Measurements from ENCODE around the gene TSC22D4. TPM values are rescaled to one million over a fixed set of nuclear protein-coding genes. Genes with fewer than 3 reads are reported as not detected.
A peak's percentile ranks its signal among the peaks of the same experiment; 100 is the strongest.
"Not testable (repeated sequence)": the region's sequence is repeated elsewhere in the genome, so short reads cannot be mapped to it uniquely, and the experiment has no call there.

Gene TSC22D4
- total RNA-seq, 4 donors from 2014 or later = 28.9 to 51.2 (median 40.6) TPM

GRCh38 chr7:100446040-100446439 lies 33.0 kb downstream of the TSC22D4 start:
- Histone ChIP-seq H3K4me1 (peaks cover 0 to 30% (median 10%) of the 10 kb centered on the region in 4 donors), H3K27me3 (no peaks in the 10 kb centered on the region), H3K9me3 (no peaks in the 10 kb centered on the region), H3K4me3 (no peak overlapping the region), H3K27ac (no peak overlapping the region), H3K36me3 (no peaks in the 10 kb centered on the region)
- DNase-seq = peak in 1 of 3 donors; percentile 7
- TF ChIP-seq, protein P1, sequence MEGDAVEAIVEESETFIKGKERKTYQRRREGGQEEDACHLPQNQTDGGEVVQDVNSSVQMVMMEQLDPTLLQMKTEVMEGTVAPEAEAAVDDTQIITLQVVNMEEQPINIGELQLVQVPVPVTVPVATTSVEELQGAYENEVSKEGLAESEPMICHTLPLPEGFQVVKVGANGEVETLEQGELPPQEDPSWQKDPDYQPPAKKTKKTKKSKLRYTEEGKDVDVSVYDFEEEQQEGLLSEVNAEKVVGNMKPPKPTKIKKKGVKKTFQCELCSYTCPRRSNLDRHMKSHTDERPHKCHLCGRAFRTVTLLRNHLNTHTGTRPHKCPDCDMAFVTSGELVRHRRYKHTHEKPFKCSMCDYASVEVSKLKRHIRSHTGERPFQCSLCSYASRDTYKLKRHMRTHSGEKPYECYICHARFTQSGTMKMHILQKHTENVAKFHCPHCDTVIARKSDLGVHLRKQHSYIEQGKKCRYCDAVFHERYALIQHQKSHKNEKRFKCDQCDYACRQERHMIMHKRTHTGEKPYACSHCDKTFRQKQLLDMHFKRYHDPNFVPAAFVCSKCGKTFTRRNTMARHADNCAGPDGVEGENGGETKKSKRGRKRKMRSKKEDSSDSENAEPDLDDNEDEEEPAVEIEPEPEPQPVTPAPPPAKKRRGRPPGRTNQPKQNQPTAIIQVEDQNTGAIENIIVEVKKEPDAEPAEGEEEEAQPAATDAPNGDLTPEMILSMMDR (IDR thresholded peaks at IDR 0.05) = no peak
- TF ChIP-seq POLR2A (IDR thresholded peaks at IDR 0.05) = no peak

DNA sequence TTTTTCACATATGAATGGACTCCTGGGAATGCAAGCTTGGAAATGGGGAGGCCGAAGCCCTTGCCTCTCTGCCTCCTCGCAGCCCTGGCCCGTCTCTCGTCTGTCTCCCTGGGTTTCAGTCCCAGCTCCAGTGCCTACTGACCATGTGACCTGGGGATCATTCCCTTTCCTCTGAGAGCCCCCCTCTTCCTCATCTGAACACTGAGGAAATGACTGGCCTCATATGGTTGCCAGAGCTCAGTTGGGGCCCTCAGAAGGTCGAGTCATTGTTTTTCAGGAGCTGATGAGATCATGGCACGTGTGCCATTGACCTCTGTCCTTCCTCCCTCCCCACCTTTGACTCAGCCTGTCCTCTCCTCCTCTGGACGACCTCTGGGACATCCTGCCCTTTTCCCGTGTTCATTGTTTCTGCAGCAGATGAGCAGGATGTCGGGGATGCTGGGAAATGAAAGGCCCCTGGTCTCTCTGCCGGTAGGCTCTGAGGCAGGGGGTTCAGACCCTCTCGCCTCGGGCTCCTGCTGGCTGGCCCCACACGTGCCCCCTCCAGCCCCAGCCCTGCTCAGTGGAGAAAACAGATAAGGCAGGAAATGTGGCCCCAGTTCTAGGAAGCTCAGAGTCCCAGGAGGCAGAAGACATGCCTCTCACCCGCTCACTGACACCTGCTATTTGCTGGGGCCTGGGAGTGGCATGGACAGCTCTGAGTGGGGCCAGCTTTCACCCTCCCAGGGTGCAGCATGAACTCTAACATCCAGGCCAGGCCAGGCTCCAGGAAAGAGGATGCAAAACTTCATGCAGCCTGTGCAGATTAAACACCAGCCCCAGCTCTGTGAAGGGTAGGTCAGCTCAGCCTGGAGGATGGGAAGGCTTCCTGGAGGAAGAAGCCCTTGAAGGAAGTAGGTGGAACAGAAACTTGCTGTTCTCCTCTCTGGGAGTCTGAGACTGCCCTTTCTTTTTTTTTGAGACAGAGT lies 34.4 kb downstream of the TSC22D4 start:
- H3K27ac ChIP-seq = peak overlapping the region; percentile 32 to 68 (median 55)

GRCh38 chr7:100443096-100443840 lies 35.7 kb downstream of the TSC22D4 start:
- no peaks in the 10 kb centered on the region for H3K36me3 ChIP-seq
- peak in 1 of 3 donors; percentile 7 for DNase-seq
- no peak overlapping the region for H3K27ac ChIP-seq
- H3K9me3 ChIP-seq = no peaks in the 10 kb centered on the region
- peaks cover 0 to 20% (median 6%) of the 10 kb centered on the region in 4 donors for H3K4me1 ChIP-seq
- H3K4me3 ChIP-seq = no peak overlapping the region
- no peak for TF ChIP-seq POLR2A (IDR thresholded peaks at IDR 0.05)
- TF ChIP-seq, protein P1 (IDR thresholded peaks at IDR 0.05) = no peak
- H3K27me3 ChIP-seq = no peaks in the 10 kb centered on the region

More for the DNA sequence above, 34.4 kb downstream of the TSC22D4 start:
- Histone ChIP-seq H3K36me3 (no peaks in the 10 kb centered on the region), H3K27me3 (no peaks in the 10 kb centered on the region), H3K9me3 (no peaks in the 10 kb centered on the region), H3K4me1 (peaks cover 0 to 23% (median 6%) of the 10 kb centered on the region in 4 donors), H3K4me3 (no peak overlapping the region)
- TF ChIP-seq, protein P1 (IDR thresholded peaks at IDR 0.05) = no peak
- no peak for TF ChIP-seq POLR2A (IDR thresholded peaks at IDR 0.05)
- DNase-seq = peak in 2 of 3 donors; percentile 65 to 79

DNA sequence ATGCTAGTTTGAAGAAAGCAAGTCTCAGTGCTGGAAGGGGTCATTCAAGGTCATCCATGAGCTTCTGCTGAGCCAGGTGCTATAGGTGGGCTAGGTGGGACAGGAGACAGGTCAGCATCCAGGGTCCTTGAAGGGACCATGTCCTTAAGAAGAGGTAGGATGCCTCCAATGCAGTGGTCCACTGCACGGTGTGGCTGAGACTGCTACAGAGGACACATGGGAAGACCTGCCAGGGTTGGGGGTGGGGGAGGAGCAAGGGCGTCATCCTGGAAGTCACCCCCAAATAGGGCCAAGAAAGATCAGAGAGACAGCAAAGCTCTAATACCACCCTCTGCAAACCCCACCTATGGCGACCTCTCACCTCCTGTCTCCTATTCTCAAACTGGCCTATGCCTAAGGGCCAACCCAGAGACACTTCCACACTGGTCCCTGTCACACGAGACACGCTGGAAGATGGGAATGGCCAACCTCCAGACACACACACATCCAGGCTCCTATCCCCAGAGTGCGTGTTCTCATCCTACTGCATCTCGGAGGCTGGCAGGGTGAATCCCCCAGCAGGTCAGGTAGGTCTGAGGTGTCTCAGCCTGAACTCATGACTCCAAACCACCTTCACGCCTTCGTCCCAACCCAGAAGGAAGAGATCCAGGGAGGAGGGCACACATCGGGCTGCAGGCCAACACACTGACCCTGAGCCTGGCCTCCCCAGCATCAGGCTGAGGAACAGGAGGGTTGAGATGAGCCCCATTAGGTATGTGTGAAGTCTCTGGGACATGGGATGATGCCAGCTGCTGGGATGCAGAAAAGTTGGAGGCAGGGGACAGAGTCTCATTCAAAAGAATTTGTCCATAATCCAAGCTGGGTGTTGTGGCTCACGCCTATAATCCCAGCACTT lies 37.1 kb downstream of the TSC22D4 start:
- peaks cover 0 to 20% (median 6%) of the 10 kb centered on the region in 4 donors for H3K4me1 ChIP-seq
- H3K27me3 ChIP-seq = no peaks in the 10 kb centered on the region
- peak in 2 of 3 donors; percentile 30 to 44 for DNase-seq
- no peak overlapping the region for H3K4me3 ChIP-seq
- no peaks in the 10 kb centered on the region for H3K36me3 ChIP-seq
- TF ChIP-seq, protein P1 (IDR thresholded peaks at IDR 0.05) = no peak
- no peak for TF ChIP-seq POLR2A (IDR thresholded peaks at IDR 0.05)
- H3K27ac ChIP-seq = no peak overlapping the region
- no peaks in the 10 kb centered on the region for H3K9me3 ChIP-seq

DNA sequence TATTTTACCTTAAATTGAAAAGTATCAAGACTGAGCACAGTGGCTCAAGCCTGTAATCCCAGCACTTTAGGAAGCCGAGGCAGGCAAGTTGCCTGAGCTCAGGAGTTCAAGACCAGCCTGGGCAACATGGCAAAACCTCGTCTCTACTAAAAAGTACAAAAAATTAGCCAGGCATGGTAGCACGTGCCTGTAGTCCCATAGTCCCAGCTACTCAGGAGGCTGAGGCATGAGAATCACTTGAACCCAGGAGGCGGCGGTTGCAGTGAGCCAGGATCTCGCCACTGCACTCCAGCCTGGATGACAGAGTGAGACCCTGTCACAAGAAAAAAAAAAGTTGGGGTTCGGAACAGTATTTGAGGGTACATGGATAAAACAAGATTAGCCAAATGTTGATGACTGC lies 39.8 kb downstream of the TSC22D4 start:
- not testable (repeated sequence) for H3K36me3 ChIP-seq, H3K27me3 ChIP-seq, H3K4me3 ChIP-seq, H3K9me3 ChIP-seq
- Histone ChIP-seq H3K27ac (peak overlapping the region in 2 of 4 donors; percentile 10 to 31), H3K4me1 (peaks cover 0 to 16% (median 7%) of the 10 kb centered on the region in 4 donors)
- peak in 1 of 3 donors; percentile 11 for DNase-seq

- not testable (repeated sequence) for H3K4me3 ChIP-seq, H3K27ac ChIP-seq
- peaks cover 0 to 11% (median 0%) of the 10 kb centered on the region in 3 donors for H3K36me3 ChIP-seq
Observed at GRCh38 chr7:100438731-100439130, 40.3 kb downstream of the TSC22D4 start.

More at GRCh38 chr7:100438731-100439130, 40.3 kb downstream of the TSC22D4 start:
- peaks cover 0 to 15% (median 7%) of the 10 kb centered on the region in 4 donors for H3K4me1 ChIP-seq
- H3K9me3 ChIP-seq, H3K27me3 ChIP-seq: not testable (repeated sequence)
- DNase-seq = peak in 1 of 3 donors; percentile 24
